NCI-H1694 treated with DMSO at 0.1 percent for 48 hours (cell line): ENCODE data around the gene FCN2.

Source experiments
- DNase-seq: peaks from one replicate; lab custom pipeline; 2025; lab: John Stamatoyannopoulos, UW

Gene FCN2

DNA sequence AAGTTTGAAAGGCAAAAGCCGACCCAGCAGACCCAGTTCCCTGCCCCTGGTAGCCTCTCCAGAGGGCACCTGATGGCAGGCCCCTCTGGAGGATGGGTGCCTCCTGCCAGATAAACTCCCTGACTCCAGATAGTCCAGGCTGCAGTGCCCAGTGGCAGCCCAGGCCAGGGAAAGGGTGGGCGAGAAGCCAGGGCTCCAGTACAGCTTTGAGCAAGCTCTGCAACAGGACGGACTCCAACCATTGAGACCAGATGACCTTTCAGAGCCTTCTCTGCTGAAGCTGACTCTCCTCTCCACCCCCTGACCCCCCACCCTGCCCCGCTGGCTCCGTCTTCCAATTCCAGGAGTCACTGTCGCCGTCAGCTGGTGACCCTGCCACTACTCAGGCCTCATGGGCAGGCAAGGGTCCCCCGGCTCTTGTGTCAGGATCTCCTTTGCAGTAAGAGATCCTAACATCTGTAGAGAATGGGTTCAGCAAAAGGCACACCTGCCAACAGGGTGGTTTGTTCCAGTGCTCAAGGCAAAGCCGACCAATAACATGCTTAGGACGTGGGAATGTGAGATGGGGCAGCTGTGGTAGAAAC, 52.6 kb downstream of the FCN2 start:
- no peak for DNase-seq

DNA sequence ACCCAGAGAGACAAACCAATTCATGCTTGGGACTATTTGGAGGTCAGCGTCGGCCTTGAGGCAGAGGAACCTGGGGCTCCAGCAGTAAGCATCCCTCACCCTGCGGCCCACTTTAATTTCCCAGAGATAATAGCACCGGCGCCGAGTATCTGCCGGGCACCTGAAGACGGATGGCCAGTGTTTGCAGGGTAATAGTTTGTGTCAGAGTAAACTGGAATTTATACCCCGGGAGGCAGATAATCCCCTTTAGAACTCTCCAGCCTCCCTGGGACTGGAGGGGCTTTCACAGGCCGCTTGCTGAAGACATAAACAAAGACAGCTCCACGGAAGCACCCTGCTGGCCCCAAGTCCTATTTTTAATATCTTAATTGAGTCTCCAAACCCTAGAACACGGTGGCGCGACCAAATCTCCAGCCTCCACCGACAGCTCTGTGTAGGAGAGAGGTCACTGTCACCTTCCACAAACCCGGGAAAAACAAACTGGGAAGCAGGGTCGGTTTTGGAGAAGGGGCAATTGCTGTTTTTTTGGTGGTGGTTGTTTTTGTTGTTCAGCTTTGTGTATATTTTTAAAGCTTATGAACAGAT, 54.5 kb downstream of the FCN2 start:
- no peak for DNase-seq

DNA sequence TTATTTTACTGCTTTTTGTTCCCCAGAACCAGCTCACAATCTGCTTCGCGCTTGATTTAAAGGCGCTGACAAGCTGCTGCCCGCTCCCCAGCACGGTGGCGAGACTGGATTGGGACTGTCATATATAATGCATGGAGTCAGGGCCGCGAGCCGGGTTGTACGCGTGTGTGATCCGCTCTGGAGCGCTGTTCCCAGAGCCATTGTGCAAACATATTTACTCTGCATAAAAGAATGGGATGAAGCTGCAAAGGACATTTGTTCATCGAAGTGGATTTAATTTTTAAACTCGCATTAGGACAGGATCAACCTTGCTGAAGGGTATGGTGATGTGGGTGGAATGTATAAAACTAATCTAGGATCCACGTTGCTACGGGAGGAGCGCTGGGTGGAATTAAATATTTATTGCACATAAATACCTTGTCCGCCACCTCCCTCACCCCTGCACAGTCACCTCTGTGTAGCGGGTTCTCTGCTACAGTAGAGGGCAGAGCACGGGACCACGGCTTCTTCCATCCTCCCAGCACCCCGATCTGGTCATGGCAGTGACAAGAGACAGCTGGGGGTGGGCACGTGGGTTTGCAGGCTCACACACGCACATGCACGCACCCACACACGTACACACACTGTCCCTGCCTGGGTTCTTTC, 55.2 kb downstream of the FCN2 start:
- DNase-seq = no peak

DNA sequence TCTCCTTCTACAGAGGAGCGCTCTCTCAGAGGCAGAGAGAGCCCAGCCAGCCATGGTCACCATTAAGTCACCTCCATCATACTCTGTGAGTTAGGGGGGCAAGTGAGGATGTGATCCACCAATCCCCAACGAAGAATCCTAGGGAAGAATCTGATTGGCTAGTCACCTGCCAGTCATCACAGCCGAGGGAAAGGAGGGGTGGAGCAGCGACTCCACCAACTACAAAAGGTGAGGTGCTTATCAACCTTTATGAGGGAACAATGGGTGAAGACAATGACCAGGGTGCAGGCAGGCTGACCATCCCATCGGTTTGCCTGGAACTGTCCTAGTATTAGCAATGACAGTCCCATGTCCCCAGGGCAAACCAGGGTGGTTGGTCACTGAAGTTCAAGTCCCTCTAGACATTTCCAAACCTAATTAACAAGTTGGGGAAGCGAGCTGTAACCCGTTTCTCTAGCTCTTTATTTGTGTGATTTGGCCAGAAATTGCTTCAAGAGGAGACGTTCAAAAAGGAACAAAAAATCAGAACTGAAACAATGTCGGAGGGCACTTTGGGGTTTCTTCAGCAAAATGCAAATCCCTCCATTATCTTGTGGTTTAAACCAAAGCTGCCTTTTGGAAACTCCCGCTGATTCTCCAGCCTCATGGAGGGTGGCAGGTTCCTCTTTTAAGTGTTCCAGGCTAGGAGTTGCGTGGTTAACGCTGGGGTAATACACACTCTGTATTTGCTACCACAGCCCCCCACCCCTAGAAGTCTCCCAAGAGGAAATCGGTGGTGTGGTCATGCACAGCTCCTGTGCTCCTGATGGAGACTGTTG, 55.9 kb downstream of the FCN2 start:
- DNase-seq = no peak
